ENCODE data around the gene SERP1.
"Not testable (repeated sequence)": the region's sequence is repeated elsewhere in the genome, so short reads cannot be mapped to it uniquely, and the experiment has no call there.

Gene SERP1

DNA sequence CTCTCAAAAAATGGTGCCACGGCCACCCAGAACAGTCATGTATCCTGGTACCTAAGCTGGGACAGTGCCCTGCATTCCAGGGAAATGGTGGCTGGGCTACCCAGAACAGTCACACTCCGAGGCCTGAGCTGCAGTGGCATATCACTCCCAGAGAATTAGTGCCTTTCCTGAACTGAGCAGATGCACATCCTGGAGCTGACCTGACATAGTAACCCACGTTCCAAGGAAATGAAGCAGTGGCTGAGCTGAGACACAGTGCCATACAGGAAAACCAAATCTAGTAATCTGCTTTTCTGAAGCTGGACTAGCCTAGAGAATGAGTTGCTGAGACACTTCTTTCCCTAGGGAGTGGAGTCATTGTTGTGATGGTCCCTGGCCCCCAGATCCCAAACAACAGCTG lies 41.8 kb downstream of the SERP1 start:
- Histone ChIP-seq H3K4me1 (ENCODE audit: control insufficient read depth, low read depth, low read length) (no peaks in the 10 kb centered on the region), H3K27ac (ENCODE audit: low read length) (no peak overlapping the region), H3K4me3 (ENCODE audit: low read length) (no peak overlapping the region), H3K9me3 (ENCODE audit: control insufficient read depth, low read depth, low read length) (peaks cover 4% of the 10 kb centered on the region), H3K27me3 (ENCODE audit: control insufficient read depth, insufficient read depth, low read length) (no peaks in the 10 kb centered on the region), H3K9ac (ENCODE audit: low read length) (no peak overlapping the region), H3K36me3 (ENCODE audit: control insufficient read depth, low read depth, low read length) (no peaks in the 10 kb centered on the region)

- Histone ChIP-seq H3K27ac (ENCODE audit: low read length) (no peak overlapping the region), H3K27me3 (ENCODE audit: control insufficient read depth, insufficient read depth, low read length) (no peaks in the 10 kb centered on the region), H3K4me3 (ENCODE audit: low read length) (no peak overlapping the region), H3K4me1 (ENCODE audit: control insufficient read depth, low read depth, low read length) (no peaks in the 10 kb centered on the region), H3K9me3 (ENCODE audit: control insufficient read depth, low read depth, low read length) (peaks cover 4% of the 10 kb centered on the region), H3K9ac (ENCODE audit: low read length) (no peak overlapping the region), H3K36me3 (ENCODE audit: control insufficient read depth, low read depth, low read length) (no peaks in the 10 kb centered on the region)
These were observed 42.7 kb downstream of the SERP1 start for GRCh38 chr3:150503402-150504099.

DNA sequence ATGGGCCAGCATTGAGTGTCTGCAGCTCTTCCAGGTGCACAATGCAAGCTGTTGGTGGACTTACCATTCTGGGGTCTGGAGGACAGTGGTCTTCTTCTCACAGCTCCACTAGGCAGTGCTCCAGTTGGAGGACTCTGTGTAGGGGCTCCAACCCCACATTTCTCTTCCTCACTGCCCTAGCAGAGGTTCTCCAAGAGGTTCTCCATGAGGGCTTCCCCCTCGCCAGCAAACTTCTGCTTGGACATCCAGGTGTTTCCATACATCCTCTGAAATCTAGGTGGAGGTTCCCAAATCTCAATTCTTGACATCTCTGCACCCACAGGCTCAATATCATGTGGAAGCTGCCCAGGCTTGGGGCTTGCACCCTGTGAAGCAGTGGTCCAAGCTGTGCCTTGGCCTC lies 45.3 kb downstream of the SERP1 start:
- not testable (repeated sequence) for H3K9me3 ChIP-seq (ENCODE audit: control insufficient read depth, low read depth, low read length); H3K9ac ChIP-seq (ENCODE audit: low read length); H3K4me3 ChIP-seq (ENCODE audit: low read length); H3K4me1 ChIP-seq (ENCODE audit: control insufficient read depth, low read depth, low read length); H3K36me3 ChIP-seq (ENCODE audit: control insufficient read depth, low read depth, low read length); H3K27ac ChIP-seq (ENCODE audit: low read length); H3K27me3 ChIP-seq (ENCODE audit: control insufficient read depth, insufficient read depth, low read length)

DNA sequence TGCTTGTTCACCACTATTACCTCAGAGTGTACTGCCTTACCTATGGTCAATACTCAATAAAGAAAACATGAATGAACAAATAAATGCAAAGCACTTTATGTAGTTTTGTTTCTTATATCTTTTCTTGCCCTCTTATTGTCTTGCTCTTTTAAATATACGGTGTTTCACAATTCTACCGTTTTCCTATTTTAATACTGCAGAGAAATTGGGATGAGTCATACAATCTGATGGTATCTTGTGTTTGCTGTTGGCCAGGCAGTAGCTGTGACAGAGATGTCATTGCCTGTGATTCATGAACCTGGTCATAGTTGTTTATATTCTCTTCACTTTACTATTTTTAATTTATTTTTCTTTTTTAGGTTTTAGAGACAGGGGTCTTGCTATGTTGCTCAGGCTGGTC lies 48.3 kb downstream of the SERP1 start:
- Histone ChIP-seq H3K27me3 (ENCODE audit: control insufficient read depth, insufficient read depth, low read length) (no peaks in the 10 kb centered on the region), H3K4me3 (ENCODE audit: low read length) (no peak overlapping the region), H3K4me1 (ENCODE audit: control insufficient read depth, low read depth, low read length) (no peaks in the 10 kb centered on the region), H3K9ac (ENCODE audit: low read length) (no peak overlapping the region), H3K36me3 (ENCODE audit: control insufficient read depth, low read depth, low read length) (no peaks in the 10 kb centered on the region), H3K9me3 (ENCODE audit: control insufficient read depth, low read depth, low read length) (peaks cover 4% of the 10 kb centered on the region), H3K27ac (ENCODE audit: low read length) (no peak overlapping the region)

DNA sequence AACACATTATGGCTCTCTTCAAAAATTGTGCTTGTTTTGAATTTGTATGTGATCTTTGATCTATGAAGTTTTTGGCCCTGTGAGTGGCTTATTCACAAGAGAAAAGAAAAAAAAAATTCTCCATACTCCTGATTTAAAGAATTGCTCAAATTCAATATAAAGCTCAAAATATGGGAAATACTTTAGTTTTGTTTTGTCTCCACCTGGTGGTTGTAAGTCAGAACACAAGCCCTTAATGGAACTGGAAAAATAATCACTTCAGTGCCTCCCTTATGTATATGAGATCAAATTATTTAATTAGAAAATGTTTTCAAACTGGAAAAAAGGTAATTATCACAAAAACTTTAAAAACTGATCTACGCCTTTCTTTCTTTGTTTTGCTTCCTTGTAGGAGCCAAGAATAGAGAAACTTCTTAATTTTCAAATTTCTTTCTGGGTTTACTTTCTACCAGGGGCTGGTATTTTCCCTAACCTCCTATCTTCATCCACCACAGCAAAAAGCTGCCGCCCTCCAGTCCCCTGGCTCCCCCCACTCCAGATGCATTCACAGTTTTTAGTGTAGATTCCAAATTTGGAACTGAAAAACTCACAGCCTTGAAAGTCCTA lies 50.6 kb downstream of the SERP1 start:
- H3K4me1 ChIP-seq (ENCODE audit: control insufficient read depth, low read depth, low read length) = no peaks in the 10 kb centered on the region
- H3K27ac ChIP-seq (ENCODE audit: low read length) = no peak overlapping the region
- H3K9ac ChIP-seq (ENCODE audit: low read length) = no peak overlapping the region
- no peaks in the 10 kb centered on the region for H3K36me3 ChIP-seq (ENCODE audit: control insufficient read depth, low read depth, low read length)
- peaks cover 1% of the 10 kb centered on the region for H3K9me3 ChIP-seq (ENCODE audit: control insufficient read depth, low read depth, low read length)
- H3K4me3 ChIP-seq (ENCODE audit: low read length) = no peak overlapping the region
- H3K27me3 ChIP-seq (ENCODE audit: control insufficient read depth, insufficient read depth, low read length) = no peaks in the 10 kb centered on the region

GRCh38 chr3:150495149-150495548 lies 51.1 kb downstream of the SERP1 start:
- H3K27me3 ChIP-seq (ENCODE audit: control insufficient read depth, insufficient read depth, low read length) = no peaks in the 10 kb centered on the region
- H3K9ac ChIP-seq (ENCODE audit: low read length) = no peak overlapping the region
- H3K4me1 ChIP-seq (ENCODE audit: control insufficient read depth, low read depth, low read length) = no peaks in the 10 kb centered on the region
- no peaks in the 10 kb centered on the region for H3K36me3 ChIP-seq (ENCODE audit: control insufficient read depth, low read depth, low read length)
- H3K9me3 ChIP-seq (ENCODE audit: control insufficient read depth, low read depth, low read length) = no peaks in the 10 kb centered on the region
- H3K27ac ChIP-seq (ENCODE audit: low read length) = no peak overlapping the region
- no peak overlapping the region for H3K4me3 ChIP-seq (ENCODE audit: low read length)

DNA sequence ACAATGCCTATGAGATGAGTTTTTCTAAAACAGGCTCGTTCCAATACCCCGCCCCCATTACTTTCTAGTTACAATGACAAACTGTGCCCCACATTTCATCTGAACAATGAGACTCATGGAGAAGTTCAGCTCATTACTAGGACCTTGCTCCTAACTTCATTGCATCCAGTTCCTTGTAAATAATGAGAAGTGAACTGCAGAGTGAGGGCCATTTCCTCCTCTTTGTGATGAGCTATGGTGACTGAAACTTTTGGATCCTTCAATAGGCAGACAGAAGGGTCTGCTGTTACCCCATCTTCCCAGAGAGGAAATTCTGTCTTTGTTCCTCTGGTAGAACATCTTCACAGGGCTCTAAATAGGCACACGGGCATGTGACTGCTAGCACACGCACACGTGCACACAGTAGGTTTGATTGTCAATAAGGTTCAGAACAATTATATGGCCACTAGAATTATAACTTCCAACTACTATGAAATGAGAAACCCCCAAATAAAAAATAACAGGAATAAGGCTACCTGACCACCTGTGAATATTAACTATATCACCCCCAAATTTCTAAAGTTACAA lies 51.8 kb downstream of the SERP1 start:
- Histone ChIP-seq H3K27me3 (ENCODE audit: control insufficient read depth, insufficient read depth, low read length) (no peaks in the 10 kb centered on the region), H3K9me3 (ENCODE audit: control insufficient read depth, low read depth, low read length) (no peaks in the 10 kb centered on the region), H3K4me1 (ENCODE audit: control insufficient read depth, low read depth, low read length) (no peaks in the 10 kb centered on the region), H3K4me3 (ENCODE audit: low read length) (no peak overlapping the region), H3K36me3 (ENCODE audit: control insufficient read depth, low read depth, low read length) (no peaks in the 10 kb centered on the region), H3K27ac (ENCODE audit: low read length) (no peak overlapping the region), H3K9ac (ENCODE audit: low read length) (no peak overlapping the region)

All from iPS-18a (cell line).